Gastroesophageal sphincter (tissue), 4 donors: Measurements from ENCODE around the gene PUS10. TPM values are rescaled to one million over a fixed set of nuclear protein-coding genes. Genes with fewer than 3 reads are reported as not detected.
"Not testable (repeated sequence)": the region's sequence is repeated elsewhere in the genome, so short reads cannot be mapped to it uniquely, and the experiment has no call there.

Source experiments
- ATAC-seq: fragments of 150-250 bp; one replicate; pipeline ENCODE4 v1.9.1; 2016; ENCODE audit warnings: mild to moderate bottlenecking, moderate library complexity
- H3K27ac ChIP-seq, 4 donors: fragments of 200-600 bp; sonication (generic) in 3 of 4; 1 replicate in 3 of 4; 2 replicates in 1 of 4; pipeline ENCODE4 v1.5.1; 2016 to 2019
- H3K27me3 ChIP-seq: fragments of 200-600 bp; sonication (generic); one replicate; pipeline ENCODE4 v1.5.1; 2019
- H3K36me3 ChIP-seq, 2 donors: fragments of 200-600 bp; sonication (generic); one replicate each; pipeline ENCODE4 v1.5.1; 2019; ENCODE audit warnings: control low read depth in 1 of 2
- H3K4me1 ChIP-seq, 3 donors: fragments of 200-600 bp; sonication (generic); 1 replicate in 2 of 3; 2 replicates in 1 of 3; pipeline ENCODE4 v1.5.1; 2016 to 2019; ENCODE audit warnings: control low read depth in 2 of 3
- H3K4me3 ChIP-seq, 2 donors: fragments of 200-600 bp; sonication (generic); one replicate each; pipeline ENCODE4 v1.5.1; 2019; ENCODE audit warnings: mild to moderate bottlenecking in 1 of 2, moderate library complexity in 1 of 2
- H3K9me3 ChIP-seq, 3 donors: fragments of 200-600 bp; sonication (generic); one replicate each; pipeline ENCODE4 v1.5.1; 2017 to 2019; ENCODE audit warnings: control low read depth in 2 of 3
- EP300 ChIP-seq: sonication (generic); formaldehyde crosslinking; IDR thresholded peaks from one replicate; pipeline ENCODE4 v1.6.1; 2017; ENCODE audit warnings: antibody characterized with exemption, mild to moderate bottlenecking
- POLR2A ChIP-seq, 2 donors: fragments of 450-650 bp; IDR thresholded peaks; one replicate each; pipeline ENCODE4 v1.6.1; 2017; ENCODE audit warnings: antibody characterized with exemption in 2 of 2, mild to moderate bottlenecking in 2 of 2, moderate library complexity in 1 of 2
- POLR2AphosphoS5 ChIP-seq: sonication (generic); formaldehyde crosslinking; IDR thresholded peaks from one replicate; pipeline ENCODE4 v1.6.1; 2017; ENCODE audit warnings: antibody characterized with exemption
- WGBS, 2 donors: methylation state at CpG; one replicate each; pipeline ENCODE4 v1.1.5; 2018; ENCODE audit warnings: low coverage in 1 of 2; 5-methylcytosine and 5-hydroxymethylcytosine counted together
- total RNA-seq, 4 donors: library from RNA; depleted of rRNA; stranded (reverse); fragments of >200 nt; gene quantifications; one replicate each; pipeline ENCODE4 v1.1.0, GENCODE V29; 2016
- TF ChIP-seq, protein P1 (sequence below), 4 experiments: fragments of 200-600 bp in 2 of 4; fragments of 450-650 bp in 2 of 4; sonication (generic) in 1 of 4; IDR thresholded peaks; one replicate each; pipeline ENCODE4 v1.5.1; 2017 to 2019; ENCODE audit warnings: antibody characterized with exemption in 4 of 4, mild to moderate bottlenecking in 2 of 4, moderate library complexity in 2 of 4

Gene PUS10
- total RNA-seq, 4 donors from 2014 or later = 2.1 to 6.7 (median 4.4) TPM

DNA sequence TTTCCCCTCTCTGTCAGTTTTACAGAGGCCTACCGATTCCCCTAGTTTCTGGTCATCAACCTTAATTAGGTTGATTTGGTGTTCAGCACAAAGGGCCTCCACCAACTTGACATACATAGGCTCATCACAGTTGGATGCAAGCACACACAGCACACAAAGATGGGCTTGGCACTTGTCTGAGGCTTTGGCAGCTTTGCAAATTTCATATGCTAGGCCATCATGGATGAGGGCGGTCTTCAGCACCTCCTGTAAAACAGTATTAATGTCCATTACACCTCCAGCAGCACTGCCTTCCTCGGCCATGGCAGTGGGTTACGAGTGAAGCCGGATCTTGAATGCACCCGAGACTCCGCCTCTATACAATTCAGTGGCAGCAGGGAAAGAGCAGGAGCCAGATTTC lies 79.8 kb downstream of the PUS10 start:
- peaks cover 0 to 17% of the 10 kb centered on the region in 2 donors for H3K36me3 ChIP-seq
- WGBS, 2 donors = 90 to 94% methylated on average over 6 to 7 of the region's 7 CpGs
- no peak for ATAC-seq

DNA sequence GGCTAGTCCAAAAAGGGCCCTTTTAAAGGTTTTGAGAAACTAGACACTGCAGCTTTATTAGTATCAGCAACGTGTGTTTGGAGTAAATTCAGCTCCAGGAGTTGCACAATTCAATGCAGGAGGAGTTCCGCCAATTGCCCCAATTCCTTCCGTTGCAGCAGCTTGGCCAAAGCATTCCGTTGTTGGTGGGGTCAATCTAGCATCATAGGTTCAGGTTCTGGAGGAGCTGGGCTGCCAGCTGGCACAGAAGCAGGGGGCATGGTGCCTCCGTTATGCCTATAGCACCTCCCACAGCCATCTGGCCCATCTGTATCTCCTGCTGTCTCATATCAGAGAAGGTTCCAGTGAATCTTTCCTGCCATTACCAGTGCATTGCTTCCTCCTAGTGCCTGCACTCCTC lies 81.3 kb downstream of the PUS10 start:
- no peaks in the 10 kb centered on the region for H3K4me1 ChIP-seq
- H3K9me3 ChIP-seq = no peaks in the 10 kb centered on the region
- ATAC-seq = no peak
- no peak for TF ChIP-seq POLR2A (IDR thresholded peaks at IDR 0.05)
- no peak for TF ChIP-seq EP300
- TF ChIP-seq, protein P1, sequence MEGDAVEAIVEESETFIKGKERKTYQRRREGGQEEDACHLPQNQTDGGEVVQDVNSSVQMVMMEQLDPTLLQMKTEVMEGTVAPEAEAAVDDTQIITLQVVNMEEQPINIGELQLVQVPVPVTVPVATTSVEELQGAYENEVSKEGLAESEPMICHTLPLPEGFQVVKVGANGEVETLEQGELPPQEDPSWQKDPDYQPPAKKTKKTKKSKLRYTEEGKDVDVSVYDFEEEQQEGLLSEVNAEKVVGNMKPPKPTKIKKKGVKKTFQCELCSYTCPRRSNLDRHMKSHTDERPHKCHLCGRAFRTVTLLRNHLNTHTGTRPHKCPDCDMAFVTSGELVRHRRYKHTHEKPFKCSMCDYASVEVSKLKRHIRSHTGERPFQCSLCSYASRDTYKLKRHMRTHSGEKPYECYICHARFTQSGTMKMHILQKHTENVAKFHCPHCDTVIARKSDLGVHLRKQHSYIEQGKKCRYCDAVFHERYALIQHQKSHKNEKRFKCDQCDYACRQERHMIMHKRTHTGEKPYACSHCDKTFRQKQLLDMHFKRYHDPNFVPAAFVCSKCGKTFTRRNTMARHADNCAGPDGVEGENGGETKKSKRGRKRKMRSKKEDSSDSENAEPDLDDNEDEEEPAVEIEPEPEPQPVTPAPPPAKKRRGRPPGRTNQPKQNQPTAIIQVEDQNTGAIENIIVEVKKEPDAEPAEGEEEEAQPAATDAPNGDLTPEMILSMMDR (IDR thresholded peaks at IDR 0.05) = no peak
- TF ChIP-seq POLR2AphosphoS5 = no peak
- peaks cover 0 to 21% of the 10 kb centered on the region in 2 donors for H3K36me3 ChIP-seq
- WGBS, 2 donors = 70% methylated on average over 5 of the region's 5 CpGs; no CpG with 5 or more reads in 1 of the 2 donors
- no peak overlapping the region for H3K4me3 ChIP-seq
- H3K27me3 ChIP-seq = no peaks in the 10 kb centered on the region
- no peak overlapping the region for H3K27ac ChIP-seq

More for the DNA sequence above, 79.8 kb downstream of the PUS10 start:
- H3K4me3 ChIP-seq = no peak overlapping the region
- no peaks in the 10 kb centered on the region for H3K27me3 ChIP-seq
- H3K4me1 ChIP-seq = no peaks in the 10 kb centered on the region
- no peaks in the 10 kb centered on the region for H3K9me3 ChIP-seq
- no peak overlapping the region for H3K27ac ChIP-seq
- TF ChIP-seq POLR2AphosphoS5 (no peak), EP300 (no peak), POLR2A (IDR thresholded peaks at IDR 0.05) (no peak)
- TF ChIP-seq, protein P1 (IDR thresholded peaks at IDR 0.05) = no peak

DNA sequence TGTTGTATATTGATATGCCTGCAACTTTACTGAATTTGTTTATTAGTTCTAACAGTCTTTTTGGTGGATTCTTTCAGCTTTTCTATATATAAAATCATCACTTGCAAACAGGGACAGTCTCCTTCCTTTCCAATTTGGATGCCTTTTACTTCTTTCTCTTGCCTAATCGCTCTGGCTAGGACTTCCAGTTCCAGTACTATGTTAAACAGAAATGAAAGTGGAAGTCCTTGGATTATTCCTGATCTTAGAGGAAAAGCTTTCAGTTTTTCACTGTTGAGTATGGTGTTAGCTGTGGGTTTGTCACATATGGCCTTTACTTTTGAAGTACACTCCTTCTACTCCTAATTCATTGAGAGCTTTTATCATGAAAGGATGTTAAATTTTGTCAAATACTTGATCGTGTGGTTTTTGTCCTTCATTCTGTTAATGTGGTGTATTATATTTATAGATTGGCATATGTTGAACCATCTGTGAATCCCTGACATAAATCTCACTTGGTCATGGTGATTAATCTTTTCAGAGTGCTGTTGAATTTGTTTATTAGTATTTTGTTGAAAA lies 83.8 kb downstream of the PUS10 start:
- TF ChIP-seq, protein P1 (IDR thresholded peaks at IDR 0.05) = no peak
- TF ChIP-seq POLR2AphosphoS5 = no peak
- TF ChIP-seq POLR2A (IDR thresholded peaks at IDR 0.05) = no peak
- no peak for TF ChIP-seq EP300
- Histone ChIP-seq H3K9me3 (no peaks in the 10 kb centered on the region), H3K4me3 (no peak overlapping the region), H3K27ac (peak overlapping the region; percentile 23 to 50 (median 42)), H3K36me3 (peaks cover 0 to 22% of the 10 kb centered on the region in 2 donors), H3K4me1 (no peaks in the 10 kb centered on the region), H3K27me3 (no peaks in the 10 kb centered on the region)
- peak; percentile 62 for ATAC-seq
- 61 to 71% methylated on average over 1 to 2 of the region's 2 CpGs for WGBS, 2 donors

DNA sequence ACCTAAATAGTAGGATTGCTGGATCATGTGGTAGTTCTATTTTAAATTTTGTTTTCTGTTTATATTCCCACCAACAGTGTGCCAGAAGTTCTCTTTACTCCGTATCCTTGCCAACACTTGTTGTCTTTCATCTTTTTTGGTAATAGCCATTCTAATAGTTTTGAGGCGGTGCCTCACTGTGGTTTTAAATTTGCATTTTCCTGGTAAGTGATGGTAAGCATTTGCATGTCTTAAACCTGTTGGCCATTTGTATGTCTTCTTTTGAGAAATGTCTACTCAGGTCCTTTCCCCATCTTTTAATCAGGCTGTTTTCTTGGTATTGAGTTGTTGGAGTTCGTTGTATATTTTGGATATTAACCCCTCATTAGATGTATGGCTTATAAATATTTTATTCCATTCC lies 85.1 kb downstream of the PUS10 start:
- TF ChIP-seq POLR2A (IDR thresholded peaks at IDR 0.05) (no peak), EP300 (no peak), POLR2AphosphoS5 (no peak)
- TF ChIP-seq, protein P1 (IDR thresholded peaks at IDR 0.05) = no peak
- H3K27me3 ChIP-seq = no peaks in the 10 kb centered on the region
- peaks cover 0 to 23% of the 10 kb centered on the region in 2 donors for H3K36me3 ChIP-seq
- no peaks in the 10 kb centered on the region for H3K9me3 ChIP-seq
- no peaks in the 10 kb centered on the region for H3K4me1 ChIP-seq
- H3K27ac ChIP-seq = no peak overlapping the region
- no peak overlapping the region for H3K4me3 ChIP-seq
- 85 to 94% methylated on average over 2 to 3 of the region's 3 CpGs for WGBS, 2 donors
- ATAC-seq = no peak

DNA sequence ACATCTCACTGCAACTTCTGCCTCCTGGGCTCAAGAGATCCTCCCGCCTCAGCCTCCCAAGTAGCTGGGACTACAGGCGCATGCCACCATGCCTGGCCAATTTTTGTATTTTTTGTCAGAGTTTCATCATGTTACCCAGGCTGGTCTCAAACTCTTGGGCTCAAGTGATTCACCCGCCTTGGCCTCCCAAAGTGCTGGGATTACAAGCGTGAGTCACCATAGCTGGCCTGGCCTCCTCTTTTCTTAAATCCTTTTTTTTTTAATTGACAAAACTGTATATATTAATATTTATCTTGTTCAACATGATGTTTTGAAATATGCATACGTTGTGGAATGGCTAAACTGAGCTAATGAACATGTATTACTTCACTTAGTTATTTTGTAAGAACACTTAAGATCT lies 86.0 kb downstream of the PUS10 start:
- not testable (repeated sequence) for ATAC-seq, H3K4me1 ChIP-seq, H3K27ac ChIP-seq, H3K27me3 ChIP-seq, H3K9me3 ChIP-seq, H3K4me3 ChIP-seq
- peaks cover 0 to 24% of the 10 kb centered on the region in 2 donors for H3K36me3 ChIP-seq
- WGBS, 2 donors = 94% methylated on average over 5 of the region's 5 CpGs
